Endothelial cell of umbilical vein (primary cell): ENCODE results near the gene R3HDM2.

ENCODE experiments used
- FOS ChIP-seq: IDR thresholded peaks from 2 replicates; pipeline ENCODE4 v1.6.1; 2011; ENCODE audit warnings: mild to moderate bottlenecking, low read length, moderate library complexity, borderline replicate concordance; ENCODE audit not compliant: insufficient read depth
- JUN ChIP-seq: IDR thresholded peaks from 2 replicates; pipeline ENCODE4 v1.6.1; 2011; ENCODE audit warnings: borderline replicate concordance, low read depth; ENCODE audit not compliant: insufficient read length, insufficient read depth
- POLR2A ChIP-seq: IDR thresholded peaks from 2 replicates; pipeline ENCODE4 v1.6.1; 2012; ENCODE audit warnings: low read depth, mild to moderate bottlenecking, control low read depth, low read length
- POLR2AphosphoS5 ChIP-seq: IDR thresholded peaks from 2 replicates; pipeline ENCODE4 v1.6.1; 2012; ENCODE audit warnings: low read depth, mild to moderate bottlenecking, control low read depth, low read length, moderate library complexity; ENCODE audit not compliant: insufficient read depth
- TF ChIP-seq, protein P1 (sequence below), 2 donors: IDR thresholded peaks; 1 replicate in 1 of 2; 2 replicates in 1 of 2; pipeline ENCODE4 v1.5.1; 2011; ENCODE audit warnings: low read length in 2 of 2, mild to moderate bottlenecking in 2 of 2, moderate library complexity in 2 of 2, control low read depth in 1 of 2, inconsistent platforms in 1 of 2, low read depth in 1 of 2; ENCODE audit not compliant: insufficient read depth in 1 of 2; ENCODE audit errors: extremely low read depth in 1 of 2

DNA sequence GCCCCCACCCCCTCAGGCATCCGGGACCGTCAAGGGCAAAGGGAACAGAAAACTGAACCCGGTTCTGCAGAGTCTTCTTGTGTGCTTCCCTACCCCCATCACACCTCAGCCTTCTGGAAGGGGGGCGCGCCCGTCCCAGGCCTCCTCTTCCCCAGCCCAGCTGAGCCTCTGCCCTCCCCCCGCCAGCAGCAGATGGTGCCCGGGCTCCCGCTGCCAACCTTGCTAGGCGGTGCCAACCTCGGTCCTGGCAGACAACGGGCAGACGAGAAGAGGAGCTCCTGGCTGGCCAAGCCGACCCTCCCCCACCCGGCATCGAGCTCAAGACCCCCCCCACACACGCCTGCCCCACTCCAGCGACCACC, 188.5 kb downstream of the R3HDM2 start:
- TF ChIP-seq, protein P1, sequence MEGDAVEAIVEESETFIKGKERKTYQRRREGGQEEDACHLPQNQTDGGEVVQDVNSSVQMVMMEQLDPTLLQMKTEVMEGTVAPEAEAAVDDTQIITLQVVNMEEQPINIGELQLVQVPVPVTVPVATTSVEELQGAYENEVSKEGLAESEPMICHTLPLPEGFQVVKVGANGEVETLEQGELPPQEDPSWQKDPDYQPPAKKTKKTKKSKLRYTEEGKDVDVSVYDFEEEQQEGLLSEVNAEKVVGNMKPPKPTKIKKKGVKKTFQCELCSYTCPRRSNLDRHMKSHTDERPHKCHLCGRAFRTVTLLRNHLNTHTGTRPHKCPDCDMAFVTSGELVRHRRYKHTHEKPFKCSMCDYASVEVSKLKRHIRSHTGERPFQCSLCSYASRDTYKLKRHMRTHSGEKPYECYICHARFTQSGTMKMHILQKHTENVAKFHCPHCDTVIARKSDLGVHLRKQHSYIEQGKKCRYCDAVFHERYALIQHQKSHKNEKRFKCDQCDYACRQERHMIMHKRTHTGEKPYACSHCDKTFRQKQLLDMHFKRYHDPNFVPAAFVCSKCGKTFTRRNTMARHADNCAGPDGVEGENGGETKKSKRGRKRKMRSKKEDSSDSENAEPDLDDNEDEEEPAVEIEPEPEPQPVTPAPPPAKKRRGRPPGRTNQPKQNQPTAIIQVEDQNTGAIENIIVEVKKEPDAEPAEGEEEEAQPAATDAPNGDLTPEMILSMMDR (IDR thresholded peaks at IDR 0.05; ENCODE audit: extremely low read depth in 1 of 2, insufficient read depth in 1 of 2, low read depth in 1 of 2, low read length in 2 of 2) = no peak
- no peak for TF ChIP-seq POLR2A
- TF ChIP-seq FOS = no peak
- TF ChIP-seq JUN = no peak
- no peak for TF ChIP-seq POLR2AphosphoS5
